Endothelial cell of umbilical vein (primary cell): Measurements from ENCODE around the gene CTBP2. TPM values are rescaled to one million over a fixed set of nuclear protein-coding genes. Genes with fewer than 3 reads are reported as not detected.

ENCODE experiments used
- BruUV-seq: library from RNA; stranded (reverse); fragments of 400-500 nt; replicated peaks from 2 replicates; lab custom pipeline; 2021; lab: Mats Ljungman, UMichigan
- CTCF ChIA-PET: fragments of 300-600, 350-600 bp; sonication (Branson Sonifier 250); formaldehyde crosslinking; loops from one replicate; lab custom pipeline; 2021; ENCODE audit warnings: antibody characterized with exemption, inconsistent platforms; lab: Charles Lee
- POLR2A ChIA-PET: fragments of 300-600, 350-600 bp; sonication (Branson Sonifier 250); formaldehyde crosslinking; loops from one replicate; lab custom pipeline; 2021; ENCODE audit warnings: antibody characterized with exemption, inconsistent platforms; lab: Charles Lee
- DNase-seq: peaks from one replicate; pipeline ENCODE4 v3.0.0-alpha.2; 2011; ENCODE audit warnings: low read depth, low spot score
- FAIRE-seq: peaks from 2 replicates; lab custom pipeline; 2011; peaks lifted over from hg19 to GRCh38; lab: Jason Lieb, UNC
- H2AFZ ChIP-seq: 2 replicates; pipeline ENCODE4 v1.6.0; 2012; ENCODE audit warnings: low read depth, low read length, control low read depth, inconsistent platforms
- H3K27ac ChIP-seq: 2 replicates; pipeline ENCODE4 v1.5.1; 2011; ENCODE audit warnings: low read depth, mild to moderate bottlenecking, control low read depth, low read length, moderate library complexity; ENCODE audit not compliant: insufficient read depth
- H3K27me3 ChIP-seq, 2 experiments: 2 replicates each; pipeline versions ENCODE4 v1.6.0 to v1.6.1; 2011; ENCODE audit warnings: low read length in 2 of 2, mixed read lengths in 1 of 2; ENCODE audit not compliant: control insufficient read depth in 2 of 2, insufficient read depth in 2 of 2
- H3K36me3 ChIP-seq, 2 experiments: 2 replicates in 1 of 2; 3 replicates in 1 of 2; pipeline ENCODE4 v1.5.1; 2011; ENCODE audit warnings: low read length in 2 of 2, mild to moderate bottlenecking in 1 of 2, moderate library complexity in 1 of 2; ENCODE audit not compliant: control insufficient read depth in 2 of 2, insufficient read depth in 2 of 2; ENCODE audit errors: extremely low read depth in 1 of 2
- H3K4me1 ChIP-seq: 3 replicates; pipeline ENCODE4 v1.5.1; 2011; ENCODE audit warnings: mild to moderate bottlenecking, low read length; ENCODE audit not compliant: control insufficient read depth, insufficient read depth; ENCODE audit errors: extremely low read depth
- H3K4me2 ChIP-seq: 2 replicates; pipeline ENCODE4 v1.6.1; 2011; ENCODE audit warnings: low read length, control low read depth, mixed read lengths; ENCODE audit not compliant: insufficient read depth
- H3K4me3 ChIP-seq, 3 experiments: fragments of 200-600 bp in 1 of 3; sonication (generic), shearing (Covaris generic) in 1 of 3; replicated peaks in 1 of 3; 2 replicates each; pipeline ENCODE4 v1.5.1; 2011 to 2016; ENCODE audit warnings: control low read depth in 3 of 3, low read length in 3 of 3, mild to moderate bottlenecking in 2 of 3, inconsistent platforms in 1 of 3, low read depth in 1 of 3, moderate library complexity in 1 of 3; ENCODE audit not compliant: insufficient read depth in 1 of 3
- H3K79me2 ChIP-seq: 2 replicates; pipeline ENCODE4 v1.6.0; 2012; ENCODE audit warnings: low read length, inconsistent platforms; ENCODE audit not compliant: control insufficient read depth, insufficient read depth
- H3K9ac ChIP-seq: replicated peaks from 2 replicates; pipeline ENCODE3; 2011; ENCODE audit warnings: low read length, control low read depth; ENCODE audit not compliant: insufficient read depth; ENCODE audit errors: extremely low read depth
- H3K9me1 ChIP-seq: replicated peaks from 3 replicates; pipeline ENCODE4 v1.6.0; 2011; ENCODE audit warnings: mild to moderate bottlenecking, low read length; ENCODE audit not compliant: control insufficient read depth, insufficient read depth; ENCODE audit errors: extremely low read depth
- H3K9me3 ChIP-seq: replicated peaks from 2 replicates; pipeline ENCODE4 v1.5.1; 2012; ENCODE audit warnings: low read length, inconsistent platforms; ENCODE audit not compliant: control insufficient read depth, insufficient read depth
- H4K20me1 ChIP-seq: replicated peaks from 2 replicates; pipeline ENCODE3; 2011; ENCODE audit warnings: mild to moderate bottlenecking, low read length; ENCODE audit not compliant: control insufficient read depth, insufficient read depth; ENCODE audit errors: extremely low read depth
- EZH2 ChIP-seq: IDR thresholded peaks from 2 replicates; pipeline ENCODE4 v1.6.1; 2012; ENCODE audit warnings: borderline replicate concordance, low read depth, mild to moderate bottlenecking, moderate library complexity, low read length, inconsistent platforms; ENCODE audit not compliant: severe bottlenecking
- FOS ChIP-seq: IDR thresholded peaks from 2 replicates; pipeline ENCODE4 v1.6.1; 2011; ENCODE audit warnings: mild to moderate bottlenecking, low read length, moderate library complexity, borderline replicate concordance; ENCODE audit not compliant: insufficient read depth
- GATA2 ChIP-seq: IDR thresholded peaks from 2 replicates; pipeline ENCODE4 v1.7.0; 2011; ENCODE audit warnings: low read depth, mild to moderate bottlenecking, moderate library complexity, mixed read lengths, low read length; ENCODE audit not compliant: insufficient read length, insufficient read depth
- JUN ChIP-seq: IDR thresholded peaks from 2 replicates; pipeline ENCODE4 v1.6.1; 2011; ENCODE audit warnings: borderline replicate concordance, low read depth; ENCODE audit not compliant: insufficient read length, insufficient read depth
- MYC ChIP-seq: IDR thresholded peaks from one replicate; pipeline ENCODE4 v1.6.1; 2011; ENCODE audit warnings: mild to moderate bottlenecking, low read depth, low read length
- POLR2A ChIP-seq: IDR thresholded peaks from 2 replicates; pipeline ENCODE4 v1.6.1; 2012; ENCODE audit warnings: low read depth, mild to moderate bottlenecking, control low read depth, low read length
- POLR2AphosphoS5 ChIP-seq: IDR thresholded peaks from 2 replicates; pipeline ENCODE4 v1.6.1; 2012; ENCODE audit warnings: low read depth, mild to moderate bottlenecking, control low read depth, low read length, moderate library complexity; ENCODE audit not compliant: insufficient read depth
- dilution Hi-C: fragments of 300-500 bp; cut with MboI; formaldehyde crosslinking; loops from one replicate; pipeline ENCODE4 v1.15.0; 2019; ENCODE audit warnings: low sequenced_read_pairs; ENCODE audit not compliant: extremely low pct_ligation_motif_present
- intact Hi-C: fragments of 100-400 bp; cut with micrococcal nuclease; formaldehyde crosslinking; loops from one replicate; pipeline ENCODE4 v1.10.0; 2022
- polyA plus RNA-seq, 4 experiments: library from polyadenylated mRNA; depleted of rRNA in 3 of 4; stranded (reverse) in 3 of 4; unstranded in 1 of 4; fragments of >200 nt; gene quantifications; 2 replicates each; pipeline versions ENCODE4 v1.2.1 to v1.2.3, GENCODE V29; 2011 to 2012; ENCODE audit warnings: missing spikeins in 1 of 4
- total RNA-seq: library from RNA; stranded (reverse); gene quantifications from 2 replicates; pipeline ENCODE4 v1.2.3, GENCODE V29; 2021
- TF ChIP-seq, protein P1 (sequence below), 2 donors: IDR thresholded peaks; 1 replicate in 1 of 2; 2 replicates in 1 of 2; pipeline ENCODE4 v1.5.1; 2011; ENCODE audit warnings: low read length in 2 of 2, mild to moderate bottlenecking in 2 of 2, moderate library complexity in 2 of 2, control low read depth in 1 of 2, inconsistent platforms in 1 of 2, low read depth in 1 of 2; ENCODE audit not compliant: insufficient read depth in 1 of 2; ENCODE audit errors: extremely low read depth in 1 of 2
- TF ChIP-seq, protein P2 (sequence below): IDR thresholded peaks from 2 replicates; pipeline ENCODE4 v1.6.1; 2011; ENCODE audit not compliant: insufficient read depth, insufficient read length

CTBP2 gene
- total and polyA plus RNA-seq, 2 donors (not counting 3 experiments of a cell fraction or from before 2014, with no cell fraction given), result 118 to 128 TPM

GRCh38 chr10:124977161-124977560, 183.2 kb downstream of the CTBP2 start:
- TF ChIP-seq POLR2A (no peak), FOS (no peak), JUN (no peak), GATA2 (no peak), MYC (no peak), EZH2 (no peak), POLR2AphosphoS5 (no peak)
- TF ChIP-seq, protein P1, sequence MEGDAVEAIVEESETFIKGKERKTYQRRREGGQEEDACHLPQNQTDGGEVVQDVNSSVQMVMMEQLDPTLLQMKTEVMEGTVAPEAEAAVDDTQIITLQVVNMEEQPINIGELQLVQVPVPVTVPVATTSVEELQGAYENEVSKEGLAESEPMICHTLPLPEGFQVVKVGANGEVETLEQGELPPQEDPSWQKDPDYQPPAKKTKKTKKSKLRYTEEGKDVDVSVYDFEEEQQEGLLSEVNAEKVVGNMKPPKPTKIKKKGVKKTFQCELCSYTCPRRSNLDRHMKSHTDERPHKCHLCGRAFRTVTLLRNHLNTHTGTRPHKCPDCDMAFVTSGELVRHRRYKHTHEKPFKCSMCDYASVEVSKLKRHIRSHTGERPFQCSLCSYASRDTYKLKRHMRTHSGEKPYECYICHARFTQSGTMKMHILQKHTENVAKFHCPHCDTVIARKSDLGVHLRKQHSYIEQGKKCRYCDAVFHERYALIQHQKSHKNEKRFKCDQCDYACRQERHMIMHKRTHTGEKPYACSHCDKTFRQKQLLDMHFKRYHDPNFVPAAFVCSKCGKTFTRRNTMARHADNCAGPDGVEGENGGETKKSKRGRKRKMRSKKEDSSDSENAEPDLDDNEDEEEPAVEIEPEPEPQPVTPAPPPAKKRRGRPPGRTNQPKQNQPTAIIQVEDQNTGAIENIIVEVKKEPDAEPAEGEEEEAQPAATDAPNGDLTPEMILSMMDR (IDR thresholded peaks at IDR 0.05; ENCODE audit: extremely low read depth in 1 of 2, insufficient read depth in 1 of 2, low read depth in 1 of 2, low read length in 2 of 2), result no peak
- TF ChIP-seq, protein P2, sequence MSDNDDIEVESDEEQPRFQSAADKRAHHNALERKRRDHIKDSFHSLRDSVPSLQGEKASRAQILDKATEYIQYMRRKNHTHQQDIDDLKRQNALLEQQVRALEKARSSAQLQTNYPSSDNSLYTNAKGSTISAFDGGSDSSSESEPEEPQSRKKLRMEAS, result no peak
- Histone ChIP-seq H3K4me1 (peaks cover 16% of the 10 kb centered on the region), H3K27ac (no peak overlapping the region), H2AFZ (no peak overlapping the region), H3K4me2 (no peak overlapping the region), H3K4me3 (no peak overlapping the region), H3K36me3 (peaks cover 2 to 7% of the 10 kb centered on the region in 2 experiments), H3K9ac (no peak overlapping the region), H3K9me1 (no peaks in the 10 kb centered on the region), H4K20me1 (peaks cover 17% of the 10 kb centered on the region), H3K79me2 (peaks cover 2% of the 10 kb centered on the region), H3K9me3 (no peaks in the 10 kb centered on the region), H3K27me3 (no peaks in the 10 kb centered on the region)
- no TSS peak for BruUV-seq
- ChIA-PET CTCF (interaction anchor here (1.4 kb wide), 1 partner anchor 16 kb away, joined by 4 read pairs; no protein-coding TSS in a partner anchor), POLR2A (interaction anchor here (0.7 kb wide), 1 partner anchor 558 kb away, joined by 7 read pairs; no protein-coding TSS in a partner anchor)
- intact Hi-C loops, result loop anchor here (2.0 to 5.0 kb wide), 3 partner anchors 52 to 445 kb away; partner anchors contain the start of gene EEF1AKMT2
- FAIRE-seq (no peak), DNase-seq (no peak)
- dilution Hi-C loops, result no loop called here
